ENCODE data around the gene TMEM178B. TPM values are rescaled to one million over a fixed set of nuclear protein-coding genes. Genes with fewer than 3 reads are reported as not detected.

The TMEM178B gene
- total RNA-seq, 2 donors from 2014 or later, result 1.7 to 4.1 TPM

DNA sequence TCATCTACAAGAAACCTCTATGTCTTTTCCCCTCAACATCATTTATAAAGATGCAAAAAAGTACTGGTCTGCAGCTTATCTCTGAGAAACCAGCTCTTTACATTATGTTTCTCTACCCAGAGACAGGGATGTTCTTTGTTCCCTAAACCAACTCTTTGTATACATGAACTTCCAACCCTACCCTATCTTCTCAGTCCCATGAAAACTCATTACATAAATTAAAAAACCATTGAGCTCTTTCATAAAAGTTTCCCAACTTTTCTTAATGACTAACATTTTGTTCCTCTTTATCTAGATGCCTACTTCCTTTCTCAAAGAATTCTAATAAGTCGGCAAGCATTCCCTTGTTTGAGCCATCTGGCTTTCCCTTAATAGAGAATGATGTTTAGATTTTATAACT, 284.5 kb downstream of the TMEM178B start:
- H3K27ac Mint-ChIP-seq, result no peak overlapping the region
- Histone ChIP-seq H3K4me1 (ENCODE audit: control insufficient read depth, insufficient read depth, low read length) (peaks cover 22% of the 10 kb centered on the region), H3K4me3 (ENCODE audit: low read length) (no peak overlapping the region), H3K9me3 (ENCODE audit: control insufficient read depth, low read length) (no peaks in the 10 kb centered on the region), H3K27ac (ENCODE audit: low read depth, low read length) (no peak overlapping the region), H3K27me3 (ENCODE audit: control insufficient read depth, insufficient read depth, low read length, poor library complexity, severe bottlenecking) (peaks cover 6% of the 10 kb centered on the region), H3K9ac (ENCODE audit: extremely low read depth, low read length, poor library complexity, severe bottlenecking) (no peak overlapping the region), H3K36me3 (ENCODE audit: control insufficient read depth, insufficient read depth, low read length) (no peaks in the 10 kb centered on the region)
- H3K36me3 Mint-ChIP-seq (ENCODE audit: low read depth), result no peaks in the 10 kb centered on the region
- H3K4me3 Mint-ChIP-seq, result no peak overlapping the region
- no peaks in the 10 kb centered on the region for H3K27me3 Mint-ChIP-seq (ENCODE audit: insufficient read depth)
- DNase-seq, result no peak
- 100% methylated on average over 1 of the region's 1 CpG; no CpG with 5 or more reads in 1 of the 2 experiments for WGBS, 2 experiments (ENCODE audit: insufficient coverage in 1 of 2, insufficient read length in 1 of 2)
- H3K9me3 Mint-ChIP-seq, result no peaks in the 10 kb centered on the region
- TF ChIP-seq CTCF (conservative IDR thresholded peaks at IDR 0.05), result no peak
- H3K4me1 Mint-ChIP-seq, result peaks cover 40% of the 10 kb centered on the region

DNA sequence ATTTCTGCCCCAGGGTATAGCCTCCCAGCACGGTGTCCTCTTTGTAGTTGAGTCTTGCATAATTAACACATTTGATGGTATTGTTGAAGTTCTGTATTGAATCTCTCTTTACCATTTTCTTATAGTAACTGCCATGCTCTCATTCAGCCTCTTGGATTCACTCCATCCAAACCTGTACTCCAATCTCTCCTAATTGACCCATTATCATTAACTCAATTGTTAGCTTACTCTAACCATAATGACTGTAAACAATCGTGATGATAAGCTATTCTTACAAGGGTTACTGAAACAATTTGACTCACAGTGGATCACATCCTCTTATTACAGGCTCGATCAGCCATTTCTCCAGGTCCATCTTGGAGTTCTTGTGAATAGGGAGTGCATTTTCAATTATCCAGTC, 285.4 kb downstream of the TMEM178B start:
- H3K27me3 ChIP-seq (ENCODE audit: control insufficient read depth, insufficient read depth, low read length, poor library complexity, severe bottlenecking), result peaks cover 6% of the 10 kb centered on the region
- H3K9ac ChIP-seq (ENCODE audit: extremely low read depth, low read length, poor library complexity, severe bottlenecking), result no peak overlapping the region
- H3K9me3 ChIP-seq (ENCODE audit: control insufficient read depth, low read length), result no peaks in the 10 kb centered on the region
- Mint-ChIP-seq H3K27ac (no peak overlapping the region), H3K4me3 (no peak overlapping the region), H3K27me3 (ENCODE audit: insufficient read depth) (no peaks in the 10 kb centered on the region), H3K36me3 (ENCODE audit: low read depth) (no peaks in the 10 kb centered on the region), H3K9me3 (no peaks in the 10 kb centered on the region), H3K4me1 (peaks cover 40% of the 10 kb centered on the region)
- DNase-seq, result no peak
- TF ChIP-seq CTCF (conservative IDR thresholded peaks at IDR 0.05), result no peak
- no peaks in the 10 kb centered on the region for H3K36me3 ChIP-seq (ENCODE audit: control insufficient read depth, insufficient read depth, low read length)
- H3K27ac ChIP-seq (ENCODE audit: low read depth, low read length), result no peak overlapping the region
- peaks cover 22% of the 10 kb centered on the region for H3K4me1 ChIP-seq (ENCODE audit: control insufficient read depth, insufficient read depth, low read length)
- 72 to 78% methylated on average over 1 to 3 of the region's 3 CpGs for WGBS, 2 experiments (ENCODE audit: insufficient coverage in 1 of 2, insufficient read length in 1 of 2)
- H3K4me3 ChIP-seq (ENCODE audit: low read length), result peak overlapping the region; percentile 26

DNA sequence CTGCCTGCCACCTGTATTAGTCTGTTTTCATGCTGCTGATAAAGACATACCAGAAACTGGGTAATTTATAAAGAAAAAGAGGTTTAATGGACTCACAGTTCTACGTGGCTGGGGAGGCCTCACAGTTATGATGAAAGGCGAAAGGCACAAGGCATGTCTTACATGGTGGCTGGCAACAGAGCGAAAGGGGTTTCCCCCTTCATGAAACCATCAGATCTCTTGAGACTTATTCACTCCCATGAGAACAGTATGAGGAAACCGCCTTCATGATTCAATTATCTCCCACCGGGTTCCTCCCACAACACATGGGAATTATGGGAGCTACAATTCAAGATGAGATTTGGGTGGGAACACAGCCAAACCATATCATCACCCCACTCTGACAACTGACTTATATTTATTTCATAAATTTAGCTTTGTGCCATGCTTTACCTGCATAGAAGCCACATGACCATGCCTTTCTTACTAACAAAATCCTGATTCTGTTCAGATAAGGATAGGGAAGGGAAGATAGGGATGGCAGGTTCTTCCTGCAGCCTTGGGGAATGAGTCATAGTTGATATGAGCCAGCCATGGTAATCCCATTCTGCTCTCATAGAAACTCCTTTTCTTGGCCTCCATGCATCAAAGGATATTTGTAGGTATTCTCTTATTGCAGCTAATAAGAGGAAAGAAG, 286.0 kb downstream of the TMEM178B start:
- no peak overlapping the region for H3K27ac Mint-ChIP-seq
- DNase-seq, result no peak
- H3K27me3 Mint-ChIP-seq (ENCODE audit: insufficient read depth), result no peaks in the 10 kb centered on the region
- no peak for TF ChIP-seq CTCF (conservative IDR thresholded peaks at IDR 0.05)
- H3K9me3 Mint-ChIP-seq, result no peaks in the 10 kb centered on the region
- no peaks in the 10 kb centered on the region for H3K36me3 Mint-ChIP-seq (ENCODE audit: low read depth)
- peaks cover 34% of the 10 kb centered on the region for H3K4me1 Mint-ChIP-seq
- Histone ChIP-seq H3K4me3 (ENCODE audit: low read length) (peak overlapping the region; percentile 26), H3K9me3 (ENCODE audit: control insufficient read depth, low read length) (no peaks in the 10 kb centered on the region), H3K9ac (ENCODE audit: extremely low read depth, low read length, poor library complexity, severe bottlenecking) (no peak overlapping the region), H3K27me3 (ENCODE audit: control insufficient read depth, insufficient read depth, low read length, poor library complexity, severe bottlenecking) (peaks cover 6% of the 10 kb centered on the region), H3K27ac (ENCODE audit: low read depth, low read length) (no peak overlapping the region), H3K4me1 (ENCODE audit: control insufficient read depth, insufficient read depth, low read length) (peaks cover 22% of the 10 kb centered on the region), H3K36me3 (ENCODE audit: control insufficient read depth, insufficient read depth, low read length) (no peaks in the 10 kb centered on the region)
- no peak overlapping the region for H3K4me3 Mint-ChIP-seq
- WGBS, 2 experiments (ENCODE audit: insufficient coverage in 1 of 2, insufficient read length in 1 of 2), result 84 to 92% methylated on average over 2 to 5 of the region's 5 CpGs
